GM12891 (cell line): ENCODE results near the gene MAGEB6. TPM values are rescaled to one million over a fixed set of nuclear protein-coding genes. Genes with fewer than 3 reads are reported as not detected.
"Not testable (repeated sequence)": the region's sequence is repeated elsewhere in the genome, so short reads cannot be mapped to it uniquely, and the experiment has no call there.

Experiments used
- DNase-seq: peaks from one replicate; pipeline ENCODE4 v3.0.0; 2011; ENCODE audit warnings: low spot score; ENCODE audit not compliant: insufficient read length
- FAIRE-seq: peaks from 2 replicates; lab custom pipeline; 2011; peaks lifted over from hg19 to GRCh38; lab: Jason Lieb, UNC
- PAX5 ChIP-seq: IDR thresholded peaks from 2 replicates; pipeline ENCODE4 v1.6.1; 2011; ENCODE audit warnings: low read length, moderate library complexity, mild to moderate bottlenecking; ENCODE audit not compliant: insufficient read depth, severe bottlenecking
- POLR2A ChIP-seq: IDR thresholded peaks from 2 replicates; pipeline ENCODE4 v1.6.1; 2011; ENCODE audit warnings: low read depth, low read length, control low read depth
- POLR2AphosphoS5 ChIP-seq: IDR thresholded peaks from 2 replicates; pipeline ENCODE4 v1.6.1; 2011; ENCODE audit warnings: low read depth, low read length, control low read depth
- POU2F2 ChIP-seq: IDR thresholded peaks from 2 replicates; pipeline ENCODE4 v1.6.1; 2011; ENCODE audit warnings: low read depth, mild to moderate bottlenecking, control low read depth, low read length, moderate library complexity
- SPI1 ChIP-seq: IDR thresholded peaks from 2 replicates; pipeline ENCODE4 v1.6.1; 2011; ENCODE audit warnings: low read depth, low read length, control low read depth
- TAF1 ChIP-seq: IDR thresholded peaks from 2 replicates; pipeline ENCODE4 v1.6.1; 2011; ENCODE audit warnings: low read depth, low read length, control low read depth
- polyA plus RNA-seq: library from polyadenylated mRNA; unstranded; fragments of >200 nt; gene quantifications from one replicate; pipeline ENCODE4 v1.2.1, GENCODE V29; 2012; ENCODE audit warnings: low read depth, missing spikeins, inconsistent platforms; ENCODE audit not compliant: missing spikeins

Gene MAGEB6, protein sequence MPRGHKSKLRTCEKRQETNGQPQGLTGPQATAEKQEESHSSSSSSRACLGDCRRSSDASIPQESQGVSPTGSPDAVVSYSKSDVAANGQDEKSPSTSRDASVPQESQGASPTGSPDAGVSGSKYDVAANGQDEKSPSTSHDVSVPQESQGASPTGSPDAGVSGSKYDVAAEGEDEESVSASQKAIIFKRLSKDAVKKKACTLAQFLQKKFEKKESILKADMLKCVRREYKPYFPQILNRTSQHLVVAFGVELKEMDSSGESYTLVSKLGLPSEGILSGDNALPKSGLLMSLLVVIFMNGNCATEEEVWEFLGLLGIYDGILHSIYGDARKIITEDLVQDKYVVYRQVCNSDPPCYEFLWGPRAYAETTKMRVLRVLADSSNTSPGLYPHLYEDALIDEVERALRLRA
- not detected for polyA plus RNA-seq

DNA sequence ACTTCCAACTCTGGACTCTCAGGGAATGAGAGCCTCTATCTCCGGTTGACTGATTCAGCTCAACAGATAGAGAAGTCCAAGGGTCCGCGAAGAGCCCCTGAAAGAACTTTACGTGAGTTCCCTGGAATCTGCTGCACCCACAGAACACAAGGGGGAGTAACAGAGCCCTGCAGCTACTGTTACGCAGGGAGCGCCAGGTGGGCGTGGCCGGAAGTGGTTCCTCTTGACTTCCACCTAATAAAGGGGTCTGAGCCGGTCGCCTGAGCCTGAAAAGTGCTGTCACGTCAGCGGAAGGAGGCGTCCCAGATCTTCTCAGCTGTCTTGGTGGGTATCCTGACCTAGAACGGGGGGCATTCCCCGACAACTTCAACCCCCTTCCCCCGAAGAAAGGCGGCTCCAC lies at the start of gene MAGEB6:
Gene MAGEB6, plus strand, starts transcription at position 237 of the 400 bp plus-strand sequence. CDS start 1,407 bp downstream, outside the sequence.
- DNase-seq (no peak), FAIRE-seq (no peak)
- TF ChIP-seq POLR2AphosphoS5 (no peak), POU2F2 (no peak), PAX5 (no peak), SPI1 (no peak), POLR2A (no peak), TAF1 (no peak)

DNA sequence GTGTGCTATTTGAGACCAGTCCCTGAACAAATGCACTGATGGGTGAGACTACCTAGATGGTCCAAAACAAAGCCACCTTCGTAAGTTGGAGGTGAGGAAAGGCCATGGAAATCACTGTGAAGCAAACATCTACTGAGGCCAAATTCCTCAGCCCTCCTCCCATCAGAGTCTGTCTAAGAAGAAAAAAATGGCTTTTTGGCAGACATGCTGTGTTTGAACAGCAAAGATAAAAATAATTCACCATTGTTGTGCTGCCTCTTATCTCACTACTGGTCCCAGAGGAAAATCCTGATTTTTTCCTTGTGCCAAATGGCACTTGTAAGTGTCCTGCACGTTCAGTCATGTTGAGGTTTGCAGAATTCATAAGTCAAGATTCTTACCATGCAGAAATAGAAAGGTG lies 46.2 kb upstream of the MAGEB6 start:
- TF ChIP-seq POLR2AphosphoS5: no peak
- DNase-seq (no peak), FAIRE-seq (no peak)

DNA sequence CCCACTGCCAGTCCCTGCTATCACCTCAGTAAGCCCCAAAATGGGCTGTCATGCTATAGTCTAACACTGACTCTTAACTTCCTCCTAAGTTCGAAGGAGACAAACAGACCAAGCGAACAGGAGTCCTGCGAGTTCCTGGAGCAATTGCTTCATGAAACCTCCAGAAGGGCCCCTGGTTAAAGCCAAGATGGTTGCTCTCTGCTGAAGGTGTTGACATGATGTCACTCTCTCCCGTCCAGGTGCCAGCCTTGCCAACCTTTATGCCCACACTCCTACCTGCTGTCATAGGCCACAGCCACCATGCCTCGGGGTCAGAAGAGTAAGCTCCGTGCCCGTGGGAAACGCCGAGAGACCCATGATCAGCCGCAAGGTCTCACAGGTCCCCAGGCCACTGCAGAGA lies 31.9 kb upstream of the MAGEB6 start, which contains the start of gene MAGEB6B:
Gene MAGEB6B, plus strand, starts transcription at position 301 of the 400 bp plus-strand sequence. Its CDS starts 0 bp downstream, at position 301.
- FAIRE-seq (no peak), DNase-seq (no peak)
- no peak for TF ChIP-seq TAF1
- TF ChIP-seq SPI1: no peak
- TF ChIP-seq POLR2AphosphoS5: no peak
- no peak for TF ChIP-seq POU2F2
- TF ChIP-seq POLR2A: no peak
- TF ChIP-seq PAX5: no peak

DNA sequence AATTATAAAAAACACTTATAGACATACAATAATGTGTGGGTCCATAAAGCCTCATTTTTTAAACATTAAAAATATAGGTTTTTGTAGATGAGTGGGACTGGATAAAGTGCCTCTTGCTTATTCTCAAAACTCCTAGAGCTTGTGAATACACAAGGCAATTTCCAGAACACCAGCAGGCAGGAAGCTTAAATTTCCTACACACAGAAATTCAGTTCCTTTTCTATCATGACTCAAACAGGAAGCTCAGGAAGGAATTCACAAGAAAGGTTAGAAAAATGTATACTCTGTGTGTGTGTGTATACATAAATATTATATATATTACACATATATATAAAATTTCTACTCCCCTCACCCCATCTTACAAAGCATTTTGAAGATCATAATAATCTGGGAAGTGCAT lies 11.3 kb downstream of the MAGEB6 start:
- no peak for FAIRE-seq
- no peak for DNase-seq
- TF ChIP-seq POU2F2 (no peak), POLR2AphosphoS5 (no peak), POLR2A (no peak), SPI1 (no peak), TAF1 (no peak), PAX5 (no peak)

DNA sequence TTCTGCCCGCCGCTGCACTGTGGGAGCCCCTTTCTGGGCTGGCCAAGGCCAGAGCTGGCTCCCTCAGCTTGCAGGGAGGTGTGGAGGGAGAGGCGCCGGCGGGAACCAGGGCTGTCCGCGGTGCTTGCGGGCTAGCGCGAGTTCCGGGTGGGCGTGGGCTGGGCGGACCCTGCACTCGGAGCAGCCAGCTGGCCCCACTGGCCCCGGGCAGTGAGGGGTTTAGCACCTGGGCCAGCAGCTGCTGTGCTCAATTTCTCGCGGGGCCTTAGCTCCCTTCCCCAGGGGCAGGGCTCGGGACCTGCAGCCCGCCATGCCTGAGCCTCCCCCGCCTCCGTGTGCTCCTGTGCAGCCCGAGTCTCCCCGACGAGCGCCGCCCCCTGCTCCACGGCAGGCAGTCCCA lies 12.5 kb downstream of the MAGEB6 start:
- not testable (repeated sequence) for DNase-seq, FAIRE-seq

DNA sequence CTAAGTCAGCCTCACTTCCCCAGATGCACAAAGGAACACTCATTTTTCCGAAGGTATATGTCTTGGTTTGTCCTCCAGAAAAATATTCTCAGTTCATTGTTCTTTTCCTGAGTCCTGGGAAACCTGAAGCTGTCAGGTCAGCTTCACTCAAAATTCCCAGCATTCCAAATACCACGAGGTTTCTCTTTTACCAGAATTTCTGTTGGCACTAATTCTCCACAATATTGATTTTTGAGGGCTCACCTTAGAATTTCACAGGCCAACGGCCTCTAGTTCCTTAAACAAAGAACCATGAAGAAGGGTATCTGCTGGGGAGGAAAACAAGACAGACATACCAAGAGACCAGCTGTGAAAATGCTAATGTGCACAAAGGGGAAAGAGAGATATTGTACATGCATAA lies 15.8 kb downstream of the MAGEB6 start:
- DNase-seq: no peak
- TF ChIP-seq POLR2AphosphoS5: no peak
- TF ChIP-seq PAX5: no peak
- no peak for TF ChIP-seq POLR2A
- TF ChIP-seq SPI1: no peak
- no peak for TF ChIP-seq TAF1
- TF ChIP-seq POU2F2: no peak
- FAIRE-seq: no peak

DNA sequence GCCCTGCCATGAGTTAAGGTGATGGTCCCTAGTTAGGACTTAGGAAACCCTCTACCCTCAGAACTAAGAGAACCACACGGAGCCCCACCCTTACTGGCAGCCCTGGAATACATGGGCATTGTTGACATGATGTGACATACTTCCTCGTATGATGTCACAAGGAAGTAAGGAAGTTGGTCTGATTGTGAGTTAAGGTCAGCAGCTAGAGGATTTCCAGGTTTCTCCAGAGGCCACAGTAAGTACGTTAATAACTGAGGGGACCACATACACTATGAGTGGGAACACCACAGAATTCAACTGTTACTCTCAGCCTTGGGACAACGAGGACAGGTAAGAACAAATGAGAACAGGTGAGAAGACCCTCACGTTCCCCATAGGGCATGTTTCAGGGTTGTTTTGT lies 23.6 kb downstream of the MAGEB6 start, which contains the start of gene MAGEB5:
Gene MAGEB5, plus strand, starts transcription at position 301 of the 400 bp plus-strand sequence. CDS start 1,133 bp downstream, outside the sequence.
- FAIRE-seq (no peak), DNase-seq (no peak)
- TF ChIP-seq PAX5 (no peak), TAF1 (no peak), POU2F2 (no peak), POLR2AphosphoS5 (no peak), POLR2A (no peak), SPI1 (no peak)

DNA sequence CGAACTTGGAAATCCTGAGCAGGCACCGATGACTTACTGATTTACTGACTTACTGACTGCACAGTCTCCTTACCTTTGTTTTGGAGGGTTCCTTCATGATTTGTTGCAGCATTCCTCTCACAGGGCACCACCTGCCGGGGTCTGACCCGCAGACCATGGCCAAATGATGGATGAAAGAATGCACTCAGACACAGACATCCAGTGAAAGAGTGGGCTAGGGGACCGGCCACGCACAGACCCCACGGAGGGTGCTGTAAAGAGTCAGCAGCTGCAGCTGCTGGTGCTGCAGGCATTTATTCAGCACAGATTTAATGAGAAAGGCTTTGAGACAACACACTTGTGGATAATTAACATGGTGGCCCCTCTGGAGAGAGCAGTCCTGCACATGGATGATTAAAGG lies 27.1 kb downstream of the MAGEB6 start:
- no peak for FAIRE-seq
- TF ChIP-seq POLR2AphosphoS5 (no peak), PAX5 (no peak), POU2F2 (no peak), TAF1 (no peak), POLR2A (no peak), SPI1 (no peak)
- DNase-seq: no peak

DNA sequence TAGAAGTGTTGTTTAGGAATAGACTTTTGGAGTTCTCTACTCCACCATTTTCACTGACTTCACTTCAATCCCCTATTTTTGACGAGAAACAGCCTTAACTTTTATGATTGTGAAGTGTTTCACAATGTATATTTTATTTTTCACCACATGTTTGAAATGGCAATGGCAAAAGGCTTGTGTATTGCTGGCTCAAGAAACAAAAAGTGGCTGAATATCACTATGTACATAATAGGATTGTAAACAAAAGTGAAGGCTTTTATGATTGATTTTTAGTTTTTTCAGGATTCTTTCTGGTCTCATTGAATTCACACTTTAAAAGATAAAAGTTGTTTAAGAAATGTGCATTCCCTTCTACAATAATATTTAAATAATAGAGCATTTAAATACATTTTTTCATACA lies 41.9 kb downstream of the MAGEB6 start:
- FAIRE-seq (no peak), DNase-seq (no peak)
- TF ChIP-seq POLR2A: no peak
- TF ChIP-seq POU2F2: no peak
- TF ChIP-seq PAX5: no peak
